ENCODE data around the gene RARB.

RARB gene

GRCh38 chr3:25510797-25511196, 82.7 kb downstream of the RARB start:
- DNase-seq = no peak

GRCh38 chr3:25511972-25512721, 84.1 kb downstream of the RARB start:
- no peak for DNase-seq

GRCh38 chr3:25513642-25514266, 85.7 kb downstream of the RARB start:
- no peak for DNase-seq

- DNase-seq = no peak
Measured at GRCh38 chr3:25515171-25515570, 87.1 kb downstream of the RARB start.

- DNase-seq = no peak
Measured at GRCh38 chr3:25520926-25521559, 93.0 kb downstream of the RARB start.

GRCh38 chr3:25527336-25527735, 99.3 kb downstream of the RARB start:
- DNase-seq = no peak

GRCh38 chr3:25527801-25528200, 99.7 kb downstream of the RARB start:
- no peak for DNase-seq

GRCh38 chr3:25531971-25532370, 103.9 kb downstream of the RARB start:
- DNase-seq = no peak

GRCh38 chr3:25532431-25533162, 104.5 kb downstream of the RARB start:
- peak; percentile 8 for DNase-seq

GRCh38 chr3:25533399-25533798, 105.3 kb downstream of the RARB start:
- DNase-seq = no peak

GRCh38 chr3:25534007-25534406, 105.9 kb downstream of the RARB start:
- no peak for DNase-seq

- no peak for DNase-seq
Measured at GRCh38 chr3:25536521-25537391, 108.7 kb downstream of the RARB start.

GRCh38 chr3:25537516-25537915, 109.5 kb downstream of the RARB start:
- DNase-seq = no peak

GRCh38 chr3:25540273-25540672, 112.2 kb downstream of the RARB start:
- no peak for DNase-seq

- DNase-seq = peak; percentile 32
Measured at GRCh38 chr3:25542492-25543039, 114.5 kb downstream of the RARB start.

GRCh38 chr3:25547103-25547502, 119.0 kb downstream of the RARB start:
- DNase-seq = no peak

- no peak for DNase-seq
Measured at GRCh38 chr3:25547943-25548674, 120.0 kb downstream of the RARB start.

- DNase-seq = no peak
Measured at GRCh38 chr3:25548836-25549235, 120.8 kb downstream of the RARB start.

- DNase-seq = no peak
Measured at GRCh38 chr3:25552251-25552650, 124.2 kb downstream of the RARB start.

GRCh38 chr3:25554376-25554775, 126.3 kb downstream of the RARB start:
- DNase-seq = no peak

GRCh38 chr3:25555695-25556437, 127.8 kb downstream of the RARB start:
- no peak for DNase-seq

Measured in DMS53 (cell line).